NCI-H345 (cell line): ENCODE data around the gene SDS.
A peak's percentile ranks its signal among the peaks of the same experiment; 100 is the strongest.
"Not testable (repeated sequence)": the region's sequence is repeated elsewhere in the genome, so short reads cannot be mapped to it uniquely, and the experiment has no call there.

Experiments used
- DNase-seq: peaks from one replicate; lab custom pipeline; 2025; lab: John Stamatoyannopoulos, UW

Gene SDS

GRCh38 chr12:113374823-113375428, 28.8 kb downstream of the SDS start:
- DNase-seq: no peak

- DNase-seq: peak; percentile 43
Measured at GRCh38 chr12:113373969-113374368, 29.7 kb downstream of the SDS start.

- DNase-seq: no peak
Measured at GRCh38 chr12:113373440-113373839, 30.2 kb downstream of the SDS start.

GRCh38 chr12:113372371-113372770, 31.3 kb downstream of the SDS start:
- DNase-seq: no peak

GRCh38 chr12:113371808-113372207, 31.9 kb downstream of the SDS start:
- no peak for DNase-seq

GRCh38 chr12:113370923-113371682, 32.6 kb downstream of the SDS start:
- no peak for DNase-seq

- no peak for DNase-seq
Measured at GRCh38 chr12:113369391-113369985, 34.2 kb downstream of the SDS start.

- no peak for DNase-seq
Measured at GRCh38 chr12:113368331-113368730, 35.4 kb downstream of the SDS start.

GRCh38 chr12:113366827-113367226, 36.9 kb downstream of the SDS start:
- DNase-seq: no peak

- no peak for DNase-seq
Measured at GRCh38 chr12:113365639-113366395, 37.9 kb downstream of the SDS start.

- DNase-seq: no peak
Measured at GRCh38 chr12:113364698-113365097, 39.0 kb downstream of the SDS start.

GRCh38 chr12:113361574-113362370, 41.9 kb downstream of the SDS start:
- DNase-seq: no peak

GRCh38 chr12:113359939-113360748, 43.5 kb downstream of the SDS start:
- no peak for DNase-seq

- DNase-seq: no peak
Measured at GRCh38 chr12:113359133-113359938, 44.4 kb downstream of the SDS start.

GRCh38 chr12:113358381-113359132, 45.1 kb downstream of the SDS start, which contains the start of gene PLBD2:
Gene PLBD2 (plus strand): TSS chr12:113358587. CDS start chr12:113358601, 14 bp downstream.
- DNase-seq: peak; percentile 91

GRCh38 chr12:113354192-113354591, 49.5 kb downstream of the SDS start:
- DNase-seq: not testable (repeated sequence)

GRCh38 chr12:113351089-113351488, 52.6 kb downstream of the SDS start:
- DNase-seq: no peak

- DNase-seq: no peak
Measured at GRCh38 chr12:113348849-113349536, 54.7 kb downstream of the SDS start.

- DNase-seq: no peak
Measured at GRCh38 chr12:113347892-113348291, 55.8 kb downstream of the SDS start.
